ENCODE data around the gene CFAP61.
"Not testable (repeated sequence)": the region's sequence is repeated elsewhere in the genome, so short reads cannot be mapped to it uniquely, and the experiment has no call there.

The CFAP61 gene

GRCh38 chr20:20241976-20242375 lies 189.6 kb downstream of the CFAP61 start:
- DNase-seq = peak; percentile 66

- not testable (repeated sequence) for DNase-seq
These were observed 192.1 kb downstream of the CFAP61 start for GRCh38 chr20:20244384-20244783.

- DNase-seq = no peak
These were observed 194.8 kb downstream of the CFAP61 start for GRCh38 chr20:20246996-20247633.

GRCh38 chr20:20248620-20249200 lies 196.4 kb downstream of the CFAP61 start:
- DNase-seq = no peak

GRCh38 chr20:20251317-20251716 lies 199.0 kb downstream of the CFAP61 start:
- DNase-seq = peak; percentile 76

- peak; percentile 37 for DNase-seq
These were observed 199.5 kb downstream of the CFAP61 start for GRCh38 chr20:20251836-20252235.

- no peak for DNase-seq
These were observed 200.9 kb downstream of the CFAP61 start for GRCh38 chr20:20253039-20253743.

GRCh38 chr20:20253744-20254330 lies 201.5 kb downstream of the CFAP61 start:
- DNase-seq = no peak

- no peak for DNase-seq
These were observed 202.8 kb downstream of the CFAP61 start for GRCh38 chr20:20255099-20255498.

- no peak for DNase-seq
These were observed 207.2 kb downstream of the CFAP61 start for GRCh38 chr20:20259533-20259932.

GRCh38 chr20:20261159-20261558 lies 208.8 kb downstream of the CFAP61 start:
- no peak for DNase-seq

GRCh38 chr20:20265210-20265609 lies 212.9 kb downstream of the CFAP61 start:
- DNase-seq = no peak

- DNase-seq = no peak
These were observed 214.2 kb downstream of the CFAP61 start for GRCh38 chr20:20266552-20266951.

- peak; percentile 69 for DNase-seq
These were observed 215.5 kb downstream of the CFAP61 start for GRCh38 chr20:20267685-20268370.

GRCh38 chr20:20271271-20271670 lies 218.9 kb downstream of the CFAP61 start:
- DNase-seq = no peak

- DNase-seq = no peak
These were observed 220.4 kb downstream of the CFAP61 start for GRCh38 chr20:20272686-20273085.

GRCh38 chr20:20273286-20273685 lies 221.0 kb downstream of the CFAP61 start:
- no peak for DNase-seq

GRCh38 chr20:20274821-20275220 lies 222.5 kb downstream of the CFAP61 start:
- no peak for DNase-seq

GRCh38 chr20:20275636-20276035 lies 223.3 kb downstream of the CFAP61 start:
- DNase-seq = no peak

- no peak for DNase-seq
These were observed 224.6 kb downstream of the CFAP61 start for GRCh38 chr20:20276811-20277530.

- DNase-seq = no peak
These were observed 225.6 kb downstream of the CFAP61 start for GRCh38 chr20:20277894-20278335.

GRCh38 chr20:20286061-20286460 lies 233.7 kb downstream of the CFAP61 start:
- DNase-seq = no peak

- DNase-seq = no peak
These were observed 237.0 kb downstream of the CFAP61 start for GRCh38 chr20:20289331-20289730.
